K562 (cell line): Measurements from ENCODE around the gene RPL28. TPM values are rescaled to one million over a fixed set of nuclear protein-coding genes. Genes with fewer than 3 reads are reported as not detected.
A peak's percentile ranks its signal among the peaks of the same experiment; 100 is the strongest.

ENCODE experiments used
- ATF7 ChIP-seq: fragments of 450-650 bp; IDR thresholded peaks from 2 replicates; pipeline ENCODE4 v1.7.1; 2014; ENCODE audit warnings: mild to moderate bottlenecking, moderate library complexity
- CHD2 ChIP-seq: IDR thresholded peaks from 2 replicates; pipeline ENCODE4 v1.6.1; 2011; ENCODE audit warnings: low read depth, low read length
- FOXK2 ChIP-seq, 2 experiments: fragments of 450-650 bp; IDR thresholded peaks in 1 of 2; conservative IDR thresholded peaks in 1 of 2; 2 replicates each; pipeline ENCODE4 v1.6.1; 2016; ENCODE audit warnings: low read depth in 2 of 2, mild to moderate bottlenecking in 1 of 2
- HLTF ChIP-seq: fragments of 450-650 bp; IDR thresholded peaks from 2 replicates; pipeline ENCODE4 v1.6.1; 2016
- KLF16 ChIP-seq: IDR thresholded peaks from 2 replicates; pipeline ENCODE4 v1.6.1; 2016; ENCODE audit warnings: antibody characterized with exemption
- MTA2 ChIP-seq: fragments of 450-650 bp; IDR thresholded peaks from 2 replicates; pipeline ENCODE4 v1.6.1; 2016; ENCODE audit warnings: low read depth
- NBN ChIP-seq: fragments of 450-650 bp; IDR thresholded peaks from 2 replicates; pipeline ENCODE4 v1.6.1; 2016; ENCODE audit warnings: low read depth, mild to moderate bottlenecking
- NFIC ChIP-seq: fragments of 450-650 bp; IDR thresholded peaks from 2 replicates; pipeline ENCODE4 v1.6.1; 2017; ENCODE audit warnings: mild to moderate bottlenecking, inconsistent platforms
- RERE ChIP-seq: sonication (generic); formaldehyde crosslinking; IDR thresholded peaks from 2 replicates; pipeline ENCODE4 v1.8.0; 2023; ENCODE audit warnings: missing genetic modification reagents, mild to moderate bottlenecking, borderline replicate concordance
- TAF1 ChIP-seq: IDR thresholded peaks from 2 replicates; pipeline ENCODE4 v1.6.1; 2011; ENCODE audit warnings: mild to moderate bottlenecking, low read length, moderate library complexity; ENCODE audit not compliant: insufficient read depth, control insufficient read depth, severe bottlenecking; ENCODE audit errors: extremely low read depth
- ZNF584 ChIP-seq: fragments of 200-800 bp; sonication (Bioruptor generic); IDR thresholded peaks from 2 replicates; pipeline ENCODE4 v1.6.1; 2016; ENCODE audit warnings: low read depth, mild to moderate bottlenecking, missing genetic modification characterization, missing compliant biosample characterization
- ZNF586 ChIP-seq: fragments of 450-650 bp; formaldehyde crosslinking; conservative IDR thresholded peaks from 2 replicates; pipeline ENCODE4 v1.4.0; 2020; ENCODE audit warnings: mild to moderate bottlenecking, moderate library complexity
- polyA plus RNA-seq, 8 experiments: library from polyadenylated mRNA; depleted of rRNA in 4 of 8; stranded (reverse) in 5 of 8; unstranded in 3 of 8; fragments of >200 nt; fragmentation: Nextera tagmentation in 2 of 8; fragmentation: Illumina TruSeq in 1 of 8; extraction: Ambion mirVana in 2 of 8; extraction: Trizol in 1 of 8; gene quantifications; 2 replicates each; pipeline versions ENCODE4 v1.2.1 to v1.2.3, GENCODE V29; 2011 to 2014; ENCODE audit warnings: inconsistent platforms in 1 of 8, missing spikeins in 1 of 8
- total RNA-seq, 7 experiments: library from RNA; depleted of rRNA in 6 of 7; stranded (reverse); fragments of >200 nt in 6 of 7; fragmentation: Illumina TruSeq in 2 of 7; extraction: Trizol in 2 of 7; gene quantifications; 2 replicates each; pipeline versions ENCODE4 v1.2.1 to v1.2.3, GENCODE V29; 2011 to 2021; ENCODE audit warnings: low replicate concordance in 1 of 7
- TF ChIP-seq, protein P1 (sequence below): fragments of 450-650 bp; IDR thresholded peaks from 2 replicates; pipeline ENCODE4 v1.6.1; 2017; ENCODE audit warnings: antibody characterized with exemption, mild to moderate bottlenecking
- TF ChIP-seq, protein P2 (sequence below): fragments of 250-450 bp; sonication (Bioruptor Pico); IDR thresholded peaks from 2 replicates; pipeline ENCODE4 v1.5.0; 2022; ENCODE audit warnings: mild to moderate bottlenecking
- TF ChIP-seq, protein P3 (sequence below): IDR thresholded peaks from 2 replicates; pipeline ENCODE4 v1.6.1; 2016; ENCODE audit warnings: missing genetic modification characterization, missing compliant biosample characterization

RPL28 gene
- total and polyA plus RNA-seq, 9 of the 15 experiments (the other 6 are each of a cell fraction or from before 2014, with no cell fraction given), result 124 to 3,106 (median 622) TPM

GRCh38 chr19:55443824-55444480 lies 58.2 kb downstream of the RPL28 start (continued):
- no peak for TF ChIP-seq RERE (CRISPR knock-in tag)
- TF ChIP-seq NFIC, result peak; percentile 36; the same call in 1 of the 2 replicates
- TF ChIP-seq, protein P1, sequence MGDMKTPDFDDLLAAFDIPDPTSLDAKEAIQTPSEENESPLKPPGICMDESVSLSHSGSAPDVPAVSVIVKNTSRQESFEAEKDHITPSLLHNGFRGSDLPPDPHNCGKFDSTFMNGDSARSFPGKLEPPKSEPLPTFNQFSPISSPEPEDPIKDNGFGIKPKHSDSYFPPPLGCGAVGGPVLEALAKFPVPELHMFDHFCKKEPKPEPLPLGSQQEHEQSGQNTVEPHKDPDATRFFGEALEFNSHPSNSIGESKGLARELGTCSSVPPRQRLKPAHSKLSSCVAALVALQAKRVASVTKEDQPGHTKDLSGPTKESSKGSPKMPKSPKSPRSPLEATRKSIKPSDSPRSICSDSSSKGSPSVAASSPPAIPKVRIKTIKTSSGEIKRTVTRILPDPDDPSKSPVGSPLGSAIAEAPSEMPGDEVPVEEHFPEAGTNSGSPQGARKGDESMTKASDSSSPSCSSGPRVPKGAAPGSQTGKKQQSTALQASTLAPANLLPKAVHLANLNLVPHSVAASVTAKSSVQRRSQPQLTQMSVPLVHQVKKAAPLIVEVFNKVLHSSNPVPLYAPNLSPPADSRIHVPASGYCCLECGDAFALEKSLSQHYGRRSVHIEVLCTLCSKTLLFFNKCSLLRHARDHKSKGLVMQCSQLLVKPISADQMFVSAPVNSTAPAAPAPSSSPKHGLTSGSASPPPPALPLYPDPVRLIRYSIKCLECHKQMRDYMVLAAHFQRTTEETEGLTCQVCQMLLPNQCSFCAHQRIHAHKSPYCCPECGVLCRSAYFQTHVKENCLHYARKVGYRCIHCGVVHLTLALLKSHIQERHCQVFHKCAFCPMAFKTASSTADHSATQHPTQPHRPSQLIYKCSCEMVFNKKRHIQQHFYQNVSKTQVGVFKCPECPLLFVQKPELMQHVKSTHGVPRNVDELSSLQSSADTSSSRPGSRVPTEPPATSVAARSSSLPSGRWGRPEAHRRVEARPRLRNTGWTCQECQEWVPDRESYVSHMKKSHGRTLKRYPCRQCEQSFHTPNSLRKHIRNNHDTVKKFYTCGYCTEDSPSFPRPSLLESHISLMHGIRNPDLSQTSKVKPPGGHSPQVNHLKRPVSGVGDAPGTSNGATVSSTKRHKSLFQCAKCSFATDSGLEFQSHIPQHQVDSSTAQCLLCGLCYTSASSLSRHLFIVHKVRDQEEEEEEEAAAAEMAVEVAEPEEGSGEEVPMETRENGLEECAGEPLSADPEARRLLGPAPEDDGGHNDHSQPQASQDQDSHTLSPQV, result no peak
- TF ChIP-seq KLF16, result peak; percentile 25; the same call in 1 of the 2 replicates
- no peak for TF ChIP-seq TAF1
- peak; percentile 37; the same call in 1 of the 2 replicates for TF ChIP-seq MTA2
- TF ChIP-seq ATF7, result no peak
- TF ChIP-seq, protein P2, sequence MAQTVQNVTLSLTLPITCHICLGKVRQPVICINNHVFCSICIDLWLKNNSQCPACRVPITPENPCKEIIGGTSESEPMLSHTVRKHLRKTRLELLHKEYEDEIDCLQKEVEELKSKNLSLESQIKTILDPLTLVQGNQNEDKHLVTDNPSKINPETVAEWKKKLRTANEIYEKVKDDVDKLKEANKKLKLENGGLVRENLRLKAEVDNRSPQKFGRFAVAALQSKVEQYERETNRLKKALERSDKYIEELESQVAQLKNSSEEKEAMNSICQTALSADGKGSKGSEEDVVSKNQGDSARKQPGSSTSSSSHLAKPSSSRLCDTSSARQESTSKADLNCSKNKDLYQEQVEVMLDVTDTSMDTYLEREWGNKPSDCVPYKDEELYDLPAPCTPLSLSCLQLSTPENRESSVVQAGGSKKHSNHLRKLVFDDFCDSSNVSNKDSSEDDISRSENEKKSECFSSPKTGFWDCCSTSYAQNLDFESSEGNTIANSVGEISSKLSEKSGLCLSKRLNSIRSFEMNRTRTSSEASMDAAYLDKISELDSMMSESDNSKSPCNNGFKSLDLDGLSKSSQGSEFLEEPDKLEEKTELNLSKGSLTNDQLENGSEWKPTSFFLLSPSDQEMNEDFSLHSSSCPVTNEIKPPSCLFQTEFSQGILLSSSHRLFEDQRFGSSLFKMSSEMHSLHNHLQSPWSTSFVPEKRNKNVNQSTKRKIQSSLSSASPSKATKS (CRISPR knock-in tag), result no peak
- no peak for TF ChIP-seq FOXK2 (conservative IDR thresholded peaks at IDR 0.05 in 1 of 2, IDR thresholded peaks at IDR 0.05 in 1 of 2; ENCODE audit: low read depth in 2 of 2)
- TF ChIP-seq NBN, result no peak
- TF ChIP-seq ZNF584 (CRISPR knock-in tag), result no peak
- no peak for TF ChIP-seq HLTF
- no peak for TF ChIP-seq CHD2
- TF ChIP-seq, protein P3, sequence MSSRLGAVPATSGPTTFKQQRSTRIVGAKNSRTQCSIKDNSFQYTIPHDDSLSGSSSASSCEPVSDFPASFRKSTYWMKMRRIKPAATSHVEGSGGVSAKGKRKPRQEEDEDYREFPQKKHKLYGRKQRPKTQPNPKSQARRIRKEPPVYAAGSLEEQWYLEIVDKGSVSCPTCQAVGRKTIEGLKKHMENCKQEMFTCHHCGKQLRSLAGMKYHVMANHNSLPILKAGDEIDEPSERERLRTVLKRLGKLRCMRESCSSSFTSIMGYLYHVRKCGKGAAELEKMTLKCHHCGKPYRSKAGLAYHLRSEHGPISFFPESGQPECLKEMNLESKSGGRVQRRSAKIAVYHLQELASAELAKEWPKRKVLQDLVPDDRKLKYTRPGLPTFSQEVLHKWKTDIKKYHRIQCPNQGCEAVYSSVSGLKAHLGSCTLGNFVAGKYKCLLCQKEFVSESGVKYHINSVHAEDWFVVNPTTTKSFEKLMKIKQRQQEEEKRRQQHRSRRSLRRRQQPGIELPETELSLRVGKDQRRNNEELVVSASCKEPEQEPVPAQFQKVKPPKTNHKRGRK, result no peak
- TF ChIP-seq ZNF586 (CRISPR knock-in tag), result no peak
